ENCODE data around the gene CAMTA1.

CAMTA1 gene

GRCh38 chr1:6955357-6956094, 170.3 kb downstream of the CAMTA1 start:
- Histone ChIP-seq H3K27ac (ENCODE audit: low read depth, low read length) (no peak overlapping the region), H3K9me3 (ENCODE audit: insufficient read depth, low read length) (no peaks in the 10 kb centered on the region), H4K20me1 (ENCODE audit: low read depth, low read length) (no peaks in the 10 kb centered on the region), H3K4me2 (ENCODE audit: low read depth, low read length, poor library complexity, severe bottlenecking) (no peak overlapping the region), H3K9ac (ENCODE audit: low read length) (no peak overlapping the region), H2AFZ (ENCODE audit: low read depth, low read length, severe bottlenecking) (no peak overlapping the region), H3K9me2 (replicated peaks; ENCODE audit: insufficient read depth, low read length) (no peaks in the 10 kb centered on the region), H3F3A (ENCODE audit: insufficient read depth) (no peaks in the 10 kb centered on the region), H3K27me3 (ENCODE audit: low read length) (no peaks in the 10 kb centered on the region), H3K36me3 (ENCODE audit: low read length) (no peaks in the 10 kb centered on the region), H3K79me2 (ENCODE audit: insufficient read depth, low read length) (no peaks in the 10 kb centered on the region), H3K4me3 (ENCODE audit: insufficient read depth, low read length, poor library complexity, severe bottlenecking) (no peak overlapping the region)
- no peak for TF ChIP-seq CTCF (IDR thresholded peaks at IDR 0.05; ENCODE audit: insufficient read depth, low read length, poor library complexity, severe bottlenecking)
- TF ChIP-seq EZH2phosphoT487 (conservative IDR thresholded peaks at IDR 0.05; ENCODE audit: low read length): no peak

GRCh38 chr1:6956488-6957159, 171.4 kb downstream of the CAMTA1 start:
- Histone ChIP-seq H3K4me3 (ENCODE audit: insufficient read depth, low read length, poor library complexity, severe bottlenecking) (no peak overlapping the region), H3K27ac (ENCODE audit: low read depth, low read length) (no peak overlapping the region), H3K27me3 (ENCODE audit: low read length) (no peaks in the 10 kb centered on the region), H3K79me2 (ENCODE audit: insufficient read depth, low read length) (no peaks in the 10 kb centered on the region), H3K9me3 (ENCODE audit: insufficient read depth, low read length) (no peaks in the 10 kb centered on the region), H3F3A (ENCODE audit: insufficient read depth) (no peaks in the 10 kb centered on the region), H4K20me1 (ENCODE audit: low read depth, low read length) (no peaks in the 10 kb centered on the region), H2AFZ (ENCODE audit: low read depth, low read length, severe bottlenecking) (no peak overlapping the region), H3K36me3 (ENCODE audit: low read length) (no peaks in the 10 kb centered on the region), H3K9me2 (replicated peaks; ENCODE audit: insufficient read depth, low read length) (no peaks in the 10 kb centered on the region), H3K4me2 (ENCODE audit: low read depth, low read length, poor library complexity, severe bottlenecking) (no peak overlapping the region), H3K9ac (ENCODE audit: low read length) (no peak overlapping the region)
- TF ChIP-seq CTCF (IDR thresholded peaks at IDR 0.05; ENCODE audit: insufficient read depth, low read length, poor library complexity, severe bottlenecking): no peak

- H3K79me2 ChIP-seq (ENCODE audit: insufficient read depth, low read length): no peaks in the 10 kb centered on the region
- no peaks in the 10 kb centered on the region for H4K20me1 ChIP-seq (ENCODE audit: low read depth, low read length)
- TF ChIP-seq EZH2phosphoT487 (conservative IDR thresholded peaks at IDR 0.05; ENCODE audit: low read length) (no peak), CTCF (IDR thresholded peaks at IDR 0.05; ENCODE audit: insufficient read depth, low read length, poor library complexity, severe bottlenecking) (no peak)
- no peak overlapping the region for H3K4me3 ChIP-seq (ENCODE audit: insufficient read depth, low read length, poor library complexity, severe bottlenecking)
- H3K9me2 ChIP-seq (replicated peaks; ENCODE audit: insufficient read depth, low read length): no peaks in the 10 kb centered on the region
- no peak overlapping the region for H3K9ac ChIP-seq (ENCODE audit: low read length)
- no peaks in the 10 kb centered on the region for H3K36me3 ChIP-seq (ENCODE audit: low read length)
- H3K4me2 ChIP-seq (ENCODE audit: low read depth, low read length, poor library complexity, severe bottlenecking): no peak overlapping the region
- no peak overlapping the region for H2AFZ ChIP-seq (ENCODE audit: low read depth, low read length, severe bottlenecking)
- no peaks in the 10 kb centered on the region for H3F3A ChIP-seq (ENCODE audit: insufficient read depth)
- no peak overlapping the region for H3K27ac ChIP-seq (ENCODE audit: low read depth, low read length)
- no peaks in the 10 kb centered on the region for H3K9me3 ChIP-seq (ENCODE audit: insufficient read depth, low read length)
- H3K27me3 ChIP-seq (ENCODE audit: low read length): no peaks in the 10 kb centered on the region
Observed at GRCh38 chr1:6957341-6957740, 172.1 kb downstream of the CAMTA1 start.

Measured in SU-DHL-6 (cell line).